Stimulated activated naive B cell treated with anti-CD40 and anti-IgM and Interleukin-4, amounts not matched to agents 10 μg/mL and 1 μg/mL and 100 μg/mL, for 72 hours (primary cell): ENCODE data around the gene CAPG.

Source experiments
- ATAC-seq, 2 donors: fragments of 150-1000 bp; cut with Tn5 transposase; replicated peaks; 2 replicates each; pipeline ENCODE4 v1.10.0; 2021; ENCODE audit warnings: moderate library complexity in 1 of 2
- DNase-seq: peaks from one replicate; pipeline ENCODE4 v3.0.0; 2021
- H3K27ac Mint-ChIP-seq: one replicate; pipeline ENCODE4 v1.8.0; 2022; ENCODE audit warnings: mild to moderate bottlenecking, mixed read lengths
- H3K27me3 Mint-ChIP-seq, 2 donors: one replicate each; pipeline ENCODE4 v1.8.0; 2022; ENCODE audit warnings: mixed read lengths in 2 of 2
- H3K36me3 Mint-ChIP-seq, 2 donors: one replicate each; pipeline ENCODE4 v1.8.0; 2022; ENCODE audit warnings: mixed read lengths in 2 of 2, mild to moderate bottlenecking in 1 of 2
- H3K4me1 Mint-ChIP-seq, 2 donors: one replicate each; pipeline ENCODE4 v1.8.0; 2022; ENCODE audit warnings: mixed read lengths in 2 of 2, mild to moderate bottlenecking in 1 of 2
- H3K4me3 Mint-ChIP-seq, 2 donors: one replicate each; pipeline ENCODE4 v1.8.0; 2022; ENCODE audit warnings: mild to moderate bottlenecking in 2 of 2, mixed read lengths in 2 of 2, moderate library complexity in 1 of 2
- H3K9me3 Mint-ChIP-seq, 2 donors: one replicate each; pipeline ENCODE4 v1.8.0; 2022; ENCODE audit warnings: mixed read lengths in 2 of 2, mild to moderate bottlenecking in 1 of 2

CAPG gene

DNA sequence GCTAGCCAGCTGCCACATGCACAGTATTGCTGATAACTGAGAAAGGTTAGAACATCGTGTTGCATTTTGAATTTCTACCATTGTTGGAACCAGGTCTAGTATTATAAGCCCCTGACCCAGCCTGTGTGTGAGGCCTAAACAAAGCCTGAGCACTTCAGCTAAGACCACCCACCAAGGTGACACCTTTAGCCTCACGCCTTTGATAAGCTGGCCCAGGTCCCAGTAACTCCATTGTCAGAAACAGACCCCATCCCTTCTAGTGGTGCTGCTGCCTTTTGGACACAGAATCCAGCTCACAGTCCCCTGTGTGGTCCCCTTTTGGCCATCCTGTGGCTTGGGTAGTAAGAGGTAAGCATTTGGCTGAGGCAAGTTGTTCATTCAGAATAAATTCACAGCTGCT, 54.0 kb downstream of the CAPG start:
- no peaks in the 10 kb centered on the region for H3K9me3 Mint-ChIP-seq
- no peak overlapping the region for H3K27ac Mint-ChIP-seq
- H3K36me3 Mint-ChIP-seq, result peaks cover 9 to 26% of the 10 kb centered on the region in 2 donors
- H3K4me3 Mint-ChIP-seq, result no peak overlapping the region
- peaks cover 15 to 44% of the 10 kb centered on the region in 2 donors for H3K4me1 Mint-ChIP-seq
- ATAC-seq, result no peak
- no peaks in the 10 kb centered on the region for H3K27me3 Mint-ChIP-seq
- DNase-seq, result no peak

GRCh38 chr2:85355521-85355920, 54.6 kb downstream of the CAPG start:
- Mint-ChIP-seq H3K4me1 (peaks cover 15 to 44% of the 10 kb centered on the region in 2 donors), H3K4me3 (peak overlapping the region; percentile 93 to 100), H3K27me3 (no peaks in the 10 kb centered on the region), H3K36me3 (peaks cover 16 to 32% of the 10 kb centered on the region in 2 donors), H3K27ac (peak overlapping the region; percentile 99), H3K9me3 (no peaks in the 10 kb centered on the region)
- DNase-seq (no peak), ATAC-seq (no peak)

GRCh38 chr2:85355073-85355410, 55.1 kb downstream of the CAPG start:
- Mint-ChIP-seq H3K4me1 (peaks cover 15 to 44% of the 10 kb centered on the region in 2 donors), H3K4me3 (peak overlapping the region; percentile 93 to 100), H3K36me3 (peaks cover 19 to 36% of the 10 kb centered on the region in 2 donors), H3K27me3 (no peaks in the 10 kb centered on the region), H3K9me3 (no peaks in the 10 kb centered on the region), H3K27ac (peak overlapping the region; percentile 99)
- ATAC-seq, result peak; percentile 10 to 18
- DNase-seq, result no peak

- H3K9me3 Mint-ChIP-seq, result no peaks in the 10 kb centered on the region
- DNase-seq (peak; percentile 97), ATAC-seq (peak; percentile 100)
- H3K36me3 Mint-ChIP-seq, result peaks cover 20 to 38% of the 10 kb centered on the region in 2 donors
- peaks cover 15 to 44% of the 10 kb centered on the region in 2 donors for H3K4me1 Mint-ChIP-seq
- H3K4me3 Mint-ChIP-seq, result peak within 1 kb of the TSS; percentile 93 to 100
- H3K27me3 Mint-ChIP-seq, result no peaks in the 10 kb centered on the region
- peak within 1 kb of the TSS; percentile 99 for H3K27ac Mint-ChIP-seq
Observed at GRCh38 chr2:85354286-85355072, 55.7 kb downstream of the CAPG start, which contains the start of the genes ELMOD3 and RETSAT. ELMOD3 (plus strand) TSS chr2:85354769; CDS start chr2:85357199, 2,430 bp downstream. RETSAT (minus strand) TSS chr2:85354528; CDS start chr2:85354507, 21 bp downstream.

DNA sequence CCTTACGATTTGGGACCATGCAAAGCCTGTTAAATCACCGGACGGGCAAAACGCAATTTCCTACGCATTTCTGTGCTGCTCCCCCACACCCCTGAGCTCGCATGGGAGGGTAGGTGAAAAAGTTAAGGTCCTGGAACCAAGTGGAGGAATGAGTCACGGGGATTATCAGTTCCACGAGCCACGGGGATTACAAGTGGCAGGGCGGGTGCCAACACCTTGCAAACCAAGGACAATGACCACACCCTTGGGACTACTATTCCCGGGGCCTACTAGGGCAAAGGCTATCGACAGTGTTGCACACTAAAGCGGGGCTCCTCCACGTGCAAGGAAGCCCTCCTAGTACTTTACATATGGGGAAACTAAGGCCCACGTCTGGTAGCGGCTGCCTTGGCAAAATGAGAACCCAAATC, 56.3 kb downstream of the CAPG start:
- H3K4me1 Mint-ChIP-seq, result peaks cover 15 to 42% of the 10 kb centered on the region in 2 donors

GRCh38 chr2:85347599-85347998, 62.6 kb downstream of the CAPG start:
- peaks cover 53 to 70% of the 10 kb centered on the region in 2 donors for H3K36me3 Mint-ChIP-seq
- H3K27me3 Mint-ChIP-seq, result no peaks in the 10 kb centered on the region
- H3K9me3 Mint-ChIP-seq, result no peaks in the 10 kb centered on the region
- DNase-seq, result no peak
- peaks cover 0 to 2% of the 10 kb centered on the region in 2 donors for H3K4me1 Mint-ChIP-seq
- ATAC-seq, result no peak
- H3K4me3 Mint-ChIP-seq, result no peak overlapping the region
- no peak overlapping the region for H3K27ac Mint-ChIP-seq

More for the DNA sequence above, 56.3 kb downstream of the CAPG start:
- Mint-ChIP-seq H3K36me3 (peaks cover 24 to 43% of the 10 kb centered on the region in 2 donors), H3K9me3 (no peaks in the 10 kb centered on the region), H3K27me3 (no peaks in the 10 kb centered on the region), H3K27ac (peak overlapping the region; percentile 99), H3K4me3 (peak overlapping the region; percentile 93 to 100)
- ATAC-seq (peak in 1 of 2 donors; percentile 9), DNase-seq (no peak)
